SJCRH30 (cell line): ENCODE results near the gene GINS2. TPM values are rescaled to one million over a fixed set of nuclear protein-coding genes. Genes with fewer than 3 reads are reported as not detected.

ENCODE experiments used
- DNase-seq, 2 experiments: peaks; one replicate each; pipeline ENCODE4 v3.0.0-alpha.2; 2015 to 2020
- H3K27ac ChIP-seq: fragments of 250-450 bp; sonication (Bioruptor Pico); 2 replicates; pipeline ENCODE4 v1.5.1; 2020; ENCODE audit warnings: mild to moderate bottlenecking, moderate library complexity
- H3K27me3 ChIP-seq: fragments of 250-450 bp; sonication (Bioruptor Pico); 2 replicates; pipeline ENCODE4 v1.5.1; 2020; ENCODE audit warnings: mild to moderate bottlenecking, moderate library complexity
- H3K36me3 ChIP-seq: fragments of 250-450 bp; sonication (Bioruptor Pico); 2 replicates; pipeline ENCODE4 v1.5.1; 2020; ENCODE audit warnings: mild to moderate bottlenecking, moderate library complexity
- H3K4me1 ChIP-seq: fragments of 250-450 bp; sonication (Bioruptor Pico); 2 replicates; pipeline ENCODE4 v1.5.1; 2020; ENCODE audit warnings: mild to moderate bottlenecking, moderate library complexity
- H3K4me3 ChIP-seq: fragments of 250-450 bp; sonication (Bioruptor Pico); 2 replicates; pipeline ENCODE4 v1.5.1; 2020; ENCODE audit warnings: mild to moderate bottlenecking, moderate library complexity
- H3K9me3 ChIP-seq: fragments of 250-450 bp; sonication (Bioruptor Pico); replicated peaks from 2 replicates; pipeline ENCODE4 v1.5.1; 2020; ENCODE audit warnings: mild to moderate bottlenecking, moderate library complexity
- total RNA-seq: library from RNA; depleted of rRNA; stranded (reverse); fragments of >200 nt; shearing (Covaris generic); gene quantifications from 2 replicates; pipeline ENCODE4 v1.2.3, GENCODE V29; 2014; rRNA removed

GINS2 gene
- total RNA-seq, 1 experiment from 2014 or later, result 51.2 TPM

DNA sequence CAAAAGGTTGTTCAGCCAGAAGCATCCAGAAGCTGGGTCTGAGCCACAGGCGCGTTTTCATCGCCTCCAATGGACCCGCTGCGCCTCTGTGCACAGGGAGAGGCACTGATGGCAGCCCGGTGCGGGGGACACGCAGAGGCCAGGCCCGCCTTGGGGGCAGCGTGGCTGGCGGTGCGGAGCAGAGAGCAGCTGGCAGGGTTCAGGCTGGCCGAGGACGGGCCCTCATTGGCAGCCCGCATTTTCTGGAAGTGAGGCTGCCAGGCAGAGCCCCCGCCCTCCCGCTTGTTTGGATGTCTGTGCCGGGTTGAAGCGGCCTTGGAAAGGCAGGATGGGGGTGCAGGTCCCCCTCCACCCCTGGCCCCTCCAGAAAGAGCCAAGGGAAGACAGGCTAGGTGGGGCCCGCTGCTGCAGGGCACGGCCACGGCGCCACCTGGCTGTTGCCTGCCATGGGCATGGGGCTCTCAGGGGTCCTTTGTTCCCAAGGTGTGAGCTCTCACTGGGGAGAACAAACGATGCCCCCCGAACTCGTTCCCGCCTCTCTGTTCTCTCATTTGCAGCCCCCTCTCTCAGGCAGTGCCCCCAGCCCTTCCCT is 56.9 kb downstream of the GINS2 start:
- no peaks in the 10 kb centered on the region for H3K4me1 ChIP-seq
- no peak for DNase-seq
- H3K4me3 ChIP-seq, result no peak overlapping the region
- no peak overlapping the region for H3K27ac ChIP-seq
- no peaks in the 10 kb centered on the region for H3K36me3 ChIP-seq
- no peaks in the 10 kb centered on the region for H3K9me3 ChIP-seq
- no peaks in the 10 kb centered on the region for H3K27me3 ChIP-seq

DNA sequence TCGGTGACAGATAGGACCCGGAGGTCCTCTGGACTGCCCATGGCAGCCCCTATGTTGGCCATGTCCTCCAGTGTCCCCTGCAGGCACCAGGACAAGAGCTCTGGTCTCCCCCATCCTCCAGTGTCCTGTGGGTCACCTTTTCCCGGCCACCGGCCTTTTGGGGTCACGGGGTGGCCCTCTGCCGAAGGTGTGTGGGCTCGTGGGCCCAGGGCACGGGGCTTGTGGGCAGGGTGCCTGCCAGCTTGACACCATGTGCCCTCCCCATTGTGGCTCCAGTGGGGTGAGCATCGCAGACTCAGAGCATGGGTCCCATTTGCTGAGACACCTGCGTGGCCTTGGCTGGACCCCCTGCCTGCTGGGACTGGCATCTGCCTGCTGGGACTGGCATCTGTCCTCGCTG is 57.5 kb downstream of the GINS2 start:
- no peaks in the 10 kb centered on the region for H3K36me3 ChIP-seq
- H3K4me3 ChIP-seq, result no peak overlapping the region
- no peaks in the 10 kb centered on the region for H3K27me3 ChIP-seq
- DNase-seq, result no peak
- H3K4me1 ChIP-seq, result no peaks in the 10 kb centered on the region
- H3K9me3 ChIP-seq, result no peaks in the 10 kb centered on the region
- H3K27ac ChIP-seq, result no peak overlapping the region

DNA sequence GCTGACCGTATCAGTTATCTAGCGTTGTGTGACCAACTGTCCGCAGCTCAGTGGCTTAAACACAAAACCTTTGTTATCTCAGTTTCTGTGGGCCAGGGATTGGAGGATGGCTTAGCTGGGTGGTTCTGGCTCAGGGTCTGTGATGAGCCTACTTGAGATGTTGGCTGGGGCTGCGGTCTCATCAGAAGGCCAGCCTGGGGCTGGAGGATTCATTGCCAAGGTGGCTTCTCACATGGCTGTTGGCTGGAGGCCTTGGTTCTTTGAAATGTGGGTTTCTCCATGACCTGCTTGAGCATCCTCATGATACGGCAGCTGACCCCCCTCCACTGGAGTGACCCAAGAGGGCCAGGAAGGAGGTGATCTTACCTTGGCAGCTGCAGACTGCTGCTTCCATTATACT is 58.9 kb downstream of the GINS2 start:
- Histone ChIP-seq H3K27ac (no peak overlapping the region), H3K9me3 (no peaks in the 10 kb centered on the region), H3K27me3 (no peaks in the 10 kb centered on the region), H3K4me3 (no peak overlapping the region), H3K4me1 (no peaks in the 10 kb centered on the region), H3K36me3 (no peaks in the 10 kb centered on the region)
- no peak for DNase-seq

DNA sequence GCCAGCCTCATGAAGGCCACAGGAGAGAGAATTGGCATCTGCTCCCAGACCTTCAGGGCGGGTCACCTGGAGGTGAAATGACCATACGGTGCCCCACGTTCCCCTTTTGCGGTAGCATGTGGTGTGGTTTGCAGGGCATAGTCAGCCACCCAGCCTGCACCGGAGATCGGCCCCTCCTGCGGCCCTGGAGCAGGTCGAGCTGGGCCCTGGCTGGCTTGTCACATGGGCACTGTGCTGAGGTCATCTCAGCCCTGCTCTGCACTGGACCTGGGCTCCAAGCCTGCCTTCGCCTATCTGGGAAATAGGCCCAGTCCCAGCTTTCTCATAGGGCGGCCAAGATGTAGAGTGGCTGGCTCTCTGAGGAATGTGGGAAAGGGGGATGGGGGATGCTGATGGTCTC is 59.4 kb downstream of the GINS2 start:
- H3K4me3 ChIP-seq, result no peak overlapping the region
- H3K36me3 ChIP-seq, result no peaks in the 10 kb centered on the region
- no peaks in the 10 kb centered on the region for H3K9me3 ChIP-seq
- H3K4me1 ChIP-seq, result no peaks in the 10 kb centered on the region
- H3K27ac ChIP-seq, result no peak overlapping the region
- no peak for DNase-seq
- H3K27me3 ChIP-seq, result no peaks in the 10 kb centered on the region

DNA sequence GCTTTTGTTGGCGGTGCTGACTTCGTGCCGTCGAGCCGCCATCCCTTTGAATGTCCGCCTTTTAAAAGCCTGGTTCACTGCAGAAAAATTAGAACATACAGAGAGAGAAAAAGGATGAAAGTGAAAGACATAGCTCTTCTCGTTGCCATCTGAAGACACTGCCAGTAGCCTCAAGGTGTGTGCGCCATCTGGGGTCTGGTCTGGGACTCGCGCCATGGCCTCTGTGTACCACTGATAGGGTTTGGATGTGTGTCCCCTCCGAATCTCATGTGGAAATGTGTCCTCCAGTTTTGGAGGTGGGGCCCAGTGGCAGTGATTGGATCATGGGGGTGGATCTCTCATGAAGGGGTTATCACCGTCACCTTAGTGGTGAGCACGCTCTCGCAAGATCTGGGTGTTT is 60.1 kb downstream of the GINS2 start:
- no peaks in the 10 kb centered on the region for H3K27me3 ChIP-seq
- DNase-seq, result no peak
- H3K4me3 ChIP-seq, result no peak overlapping the region
- H3K27ac ChIP-seq, result no peak overlapping the region
- no peaks in the 10 kb centered on the region for H3K4me1 ChIP-seq
- H3K9me3 ChIP-seq, result no peaks in the 10 kb centered on the region
- H3K36me3 ChIP-seq, result no peaks in the 10 kb centered on the region

DNA sequence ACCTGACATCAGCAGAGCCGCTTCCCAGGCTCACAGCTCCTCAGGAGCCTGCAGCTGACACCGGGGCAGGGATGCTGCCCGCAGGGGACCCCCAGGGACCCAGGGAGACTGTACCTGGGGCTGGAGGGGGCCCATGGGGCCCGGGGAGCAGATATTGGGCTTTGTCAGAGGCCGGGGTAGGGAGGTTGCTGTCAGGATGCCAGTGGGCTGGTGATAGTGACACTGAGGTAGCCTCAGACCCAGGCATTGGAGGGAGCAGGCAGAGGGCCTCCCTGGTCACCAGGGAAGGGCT is 60.5 kb downstream of the GINS2 start:
- H3K4me1 ChIP-seq, result no peaks in the 10 kb centered on the region
- no peak overlapping the region for H3K27ac ChIP-seq
- no peaks in the 10 kb centered on the region for H3K36me3 ChIP-seq
- H3K27me3 ChIP-seq, result no peaks in the 10 kb centered on the region
- no peak for DNase-seq
- H3K4me3 ChIP-seq, result no peak overlapping the region
- no peaks in the 10 kb centered on the region for H3K9me3 ChIP-seq

DNA sequence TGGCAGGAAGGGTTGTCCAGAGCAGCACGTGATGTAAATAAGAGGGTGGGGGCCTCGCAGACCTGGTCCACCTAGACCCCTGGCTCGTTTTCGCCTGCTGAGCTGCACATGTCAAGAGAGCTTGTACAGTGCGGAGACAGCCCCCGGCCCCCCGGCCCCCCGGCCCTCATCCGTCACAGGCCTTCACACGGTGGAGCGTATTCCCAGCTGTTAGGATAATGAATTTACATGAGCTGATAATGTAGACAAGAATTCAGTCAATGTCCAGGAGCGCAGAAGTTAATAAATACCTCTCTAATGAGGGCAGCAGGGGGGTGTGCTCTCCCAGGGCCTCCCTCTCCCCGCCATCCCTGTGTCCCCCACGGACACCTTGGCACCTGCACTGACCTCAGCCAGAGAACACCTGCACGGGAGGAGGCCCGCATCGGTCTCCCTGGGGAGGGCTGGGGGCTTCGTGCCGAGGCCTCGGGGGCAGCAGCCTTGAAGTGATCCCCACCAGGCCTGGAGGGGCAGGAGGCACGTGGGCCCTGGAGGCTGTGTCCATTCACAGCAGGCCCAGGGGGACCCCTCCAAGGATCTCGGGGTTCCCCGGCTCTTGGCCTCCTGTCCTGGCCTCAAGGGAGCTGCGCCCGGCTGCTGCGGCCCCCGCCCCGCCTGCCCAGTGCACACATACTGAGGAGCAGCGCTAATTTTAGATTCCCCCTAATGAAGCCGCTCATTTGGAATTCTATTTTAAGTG is 61.1 kb downstream of the GINS2 start:
- Histone ChIP-seq H3K4me1 (no peaks in the 10 kb centered on the region), H3K36me3 (no peaks in the 10 kb centered on the region), H3K27ac (no peak overlapping the region), H3K9me3 (no peaks in the 10 kb centered on the region), H3K27me3 (no peaks in the 10 kb centered on the region), H3K4me3 (no peak overlapping the region)
- no peak for DNase-seq

DNA sequence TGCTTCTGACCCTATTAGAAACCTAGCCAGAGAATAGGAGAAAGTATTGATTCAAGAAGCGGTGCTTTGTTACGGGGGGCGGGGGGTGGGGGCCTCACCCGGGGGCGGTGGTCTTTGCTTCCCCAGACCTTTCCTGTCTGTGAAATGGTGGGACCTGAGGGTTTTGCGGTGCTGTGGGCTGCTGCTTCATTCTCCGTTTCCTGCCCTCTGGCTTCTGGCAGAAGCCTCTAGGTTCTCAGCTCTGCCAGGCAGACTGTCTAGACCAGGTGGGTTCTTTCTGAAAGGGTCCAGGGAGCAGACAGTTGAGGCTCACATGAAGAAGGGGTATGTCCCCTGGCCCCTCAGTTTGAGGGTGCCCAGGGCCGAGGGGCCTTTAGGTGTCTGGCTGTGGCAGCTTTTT is 61.7 kb downstream of the GINS2 start:
- no peak for DNase-seq
- Histone ChIP-seq H3K4me1 (no peaks in the 10 kb centered on the region), H3K9me3 (no peaks in the 10 kb centered on the region), H3K36me3 (no peaks in the 10 kb centered on the region), H3K27me3 (no peaks in the 10 kb centered on the region), H3K27ac (no peak overlapping the region), H3K4me3 (no peak overlapping the region)

Other genes with a start within 250 kb of the GINS2 start
- gene GSE1, start 75.6 kb downstream of the GINS2 start, total RNA-seq, result 31.1 and 33.8 TPM in 2 replicates
- gene C16orf74, start 62.1 kb upstream of the GINS2 start, total RNA-seq, result 0.84 and 1.1 TPM in 2 replicates
- 26.2 and 29.6 TPM in 2 replicates for gene EMC8, start 110.6 kb upstream of the GINS2 start, total RNA-seq
- 304 and 345 TPM in 2 replicates for gene COX4I1, start 110.7 kb upstream of the GINS2 start, total RNA-seq
- gene IRF8, start 210.2 kb upstream of the GINS2 start, total RNA-seq, result not detected in 2 replicates